Measurements from ENCODE around the gene C10orf90.

C10orf90 gene

GRCh38 chr10:126511917-126512479 is 158.5 kb downstream of the C10orf90 start:
- Histone ChIP-seq H3K4me1 (ENCODE audit: insufficient read depth, low read length, poor library complexity, severe bottlenecking) (no peaks in the 10 kb centered on the region), H3K79me2 (ENCODE audit: insufficient read depth, low read length) (no peaks in the 10 kb centered on the region), H3K9me2 (replicated peaks; ENCODE audit: low read depth, low read length) (no peaks in the 10 kb centered on the region), H2AFZ (ENCODE audit: low read length) (no peak overlapping the region), H3K9ac (ENCODE audit: low read depth, low read length, poor library complexity, severe bottlenecking) (no peak overlapping the region), H3K9me3 (ENCODE audit: insufficient read depth, low read depth, low read length) (peaks cover 4% of the 10 kb centered on the region; the same call in 1 of the 2 replicates), H3K27me3 (ENCODE audit: insufficient read depth, low read length, poor library complexity, severe bottlenecking) (no peaks in the 10 kb centered on the region), H3F3A (ENCODE audit: low read depth) (no peaks in the 10 kb centered on the region), H3K4me2 (ENCODE audit: low read depth, low read length, poor library complexity, severe bottlenecking) (no peak overlapping the region), H4K20me1 (ENCODE audit: insufficient read depth, low read length, poor library complexity, severe bottlenecking) (no peaks in the 10 kb centered on the region), H3K4me3 (ENCODE audit: low read length, poor library complexity, severe bottlenecking) (no peak overlapping the region), H3K36me3 (ENCODE audit: insufficient read depth, low read length) (no peaks in the 10 kb centered on the region)
- TF ChIP-seq, protein P1, sequence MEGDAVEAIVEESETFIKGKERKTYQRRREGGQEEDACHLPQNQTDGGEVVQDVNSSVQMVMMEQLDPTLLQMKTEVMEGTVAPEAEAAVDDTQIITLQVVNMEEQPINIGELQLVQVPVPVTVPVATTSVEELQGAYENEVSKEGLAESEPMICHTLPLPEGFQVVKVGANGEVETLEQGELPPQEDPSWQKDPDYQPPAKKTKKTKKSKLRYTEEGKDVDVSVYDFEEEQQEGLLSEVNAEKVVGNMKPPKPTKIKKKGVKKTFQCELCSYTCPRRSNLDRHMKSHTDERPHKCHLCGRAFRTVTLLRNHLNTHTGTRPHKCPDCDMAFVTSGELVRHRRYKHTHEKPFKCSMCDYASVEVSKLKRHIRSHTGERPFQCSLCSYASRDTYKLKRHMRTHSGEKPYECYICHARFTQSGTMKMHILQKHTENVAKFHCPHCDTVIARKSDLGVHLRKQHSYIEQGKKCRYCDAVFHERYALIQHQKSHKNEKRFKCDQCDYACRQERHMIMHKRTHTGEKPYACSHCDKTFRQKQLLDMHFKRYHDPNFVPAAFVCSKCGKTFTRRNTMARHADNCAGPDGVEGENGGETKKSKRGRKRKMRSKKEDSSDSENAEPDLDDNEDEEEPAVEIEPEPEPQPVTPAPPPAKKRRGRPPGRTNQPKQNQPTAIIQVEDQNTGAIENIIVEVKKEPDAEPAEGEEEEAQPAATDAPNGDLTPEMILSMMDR (conservative IDR thresholded peaks at IDR 0.05; ENCODE audit: low read length), result no peak
- no peak for TF ChIP-seq EZH2phosphoT487 (IDR thresholded peaks at IDR 0.05; ENCODE audit: borderline replicate concordance)

GRCh38 chr10:126509182-126509581 is 161.3 kb downstream of the C10orf90 start:
- H3F3A ChIP-seq (ENCODE audit: low read depth), result no peaks in the 10 kb centered on the region
- H3K9me2 ChIP-seq (replicated peaks; ENCODE audit: low read depth, low read length), result no peaks in the 10 kb centered on the region
- no peak overlapping the region for H3K9ac ChIP-seq (ENCODE audit: low read depth, low read length, poor library complexity, severe bottlenecking)
- no peak overlapping the region for H3K4me3 ChIP-seq (ENCODE audit: low read length, poor library complexity, severe bottlenecking)
- H4K20me1 ChIP-seq (ENCODE audit: insufficient read depth, low read length, poor library complexity, severe bottlenecking), result no peaks in the 10 kb centered on the region
- TF ChIP-seq EZH2phosphoT487 (IDR thresholded peaks at IDR 0.05; ENCODE audit: borderline replicate concordance), result no peak
- TF ChIP-seq, protein P1 (conservative IDR thresholded peaks at IDR 0.05; ENCODE audit: low read length), result no peak
- no peak overlapping the region for H3K4me2 ChIP-seq (ENCODE audit: low read depth, low read length, poor library complexity, severe bottlenecking)
- no peaks in the 10 kb centered on the region for H3K4me1 ChIP-seq (ENCODE audit: insufficient read depth, low read length, poor library complexity, severe bottlenecking)
- H2AFZ ChIP-seq (ENCODE audit: low read length), result no peak overlapping the region
- H3K36me3 ChIP-seq (ENCODE audit: insufficient read depth, low read length), result no peaks in the 10 kb centered on the region
- no peaks in the 10 kb centered on the region for H3K27me3 ChIP-seq (ENCODE audit: insufficient read depth, low read length, poor library complexity, severe bottlenecking)
- 0 out of 2 replicates have a peak, but pooled peaks cover 4% of the 10 kb centered on the region for H3K9me3 ChIP-seq (ENCODE audit: insufficient read depth, low read depth, low read length)
- no peaks in the 10 kb centered on the region for H3K79me2 ChIP-seq (ENCODE audit: insufficient read depth, low read length)

DNA sequence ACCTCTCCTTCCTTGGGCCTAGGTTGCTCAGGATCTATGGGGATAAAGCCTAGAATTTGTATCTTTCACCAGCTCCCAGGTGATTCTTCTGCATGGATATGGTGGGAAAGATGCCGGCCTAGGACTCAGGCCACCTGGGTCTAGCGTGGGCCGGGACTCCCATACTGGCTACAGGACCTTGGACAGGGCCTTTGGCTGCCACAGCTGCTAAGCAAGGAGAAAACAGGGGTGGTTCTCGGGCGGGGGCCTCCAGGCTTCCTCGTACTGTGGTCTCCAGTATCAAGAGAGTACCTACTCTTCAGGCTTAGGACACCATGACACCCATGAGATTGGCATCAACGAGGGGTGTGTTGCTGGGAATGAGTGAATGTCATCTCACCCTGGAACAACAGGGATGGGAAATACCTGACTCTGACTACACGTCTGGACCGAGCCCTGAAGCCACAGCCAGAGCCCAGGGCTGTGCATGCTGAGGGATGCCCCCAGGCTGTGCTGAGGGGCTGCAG is 161.9 kb downstream of the C10orf90 start:
- Histone ChIP-seq H3K27me3 (ENCODE audit: insufficient read depth, low read length, poor library complexity, severe bottlenecking) (no peaks in the 10 kb centered on the region), H4K20me1 (ENCODE audit: insufficient read depth, low read length, poor library complexity, severe bottlenecking) (no peaks in the 10 kb centered on the region), H3F3A (ENCODE audit: low read depth) (no peaks in the 10 kb centered on the region), H3K9ac (ENCODE audit: low read depth, low read length, poor library complexity, severe bottlenecking) (no peak overlapping the region), H3K9me2 (replicated peaks; ENCODE audit: low read depth, low read length) (no peaks in the 10 kb centered on the region), H3K4me3 (ENCODE audit: low read length, poor library complexity, severe bottlenecking) (no peak overlapping the region), H3K4me2 (ENCODE audit: low read depth, low read length, poor library complexity, severe bottlenecking) (no peak overlapping the region), H3K36me3 (ENCODE audit: insufficient read depth, low read length) (no peaks in the 10 kb centered on the region), H3K9me3 (ENCODE audit: insufficient read depth, low read depth, low read length) (0 out of 2 replicates have a peak, but pooled peaks cover 4% of the 10 kb centered on the region), H3K4me1 (ENCODE audit: insufficient read depth, low read length, poor library complexity, severe bottlenecking) (no peaks in the 10 kb centered on the region), H2AFZ (ENCODE audit: low read length) (no peak overlapping the region), H3K79me2 (ENCODE audit: insufficient read depth, low read length) (no peaks in the 10 kb centered on the region)
- no peak for TF ChIP-seq EZH2phosphoT487 (IDR thresholded peaks at IDR 0.05; ENCODE audit: borderline replicate concordance)
- TF ChIP-seq, protein P1 (conservative IDR thresholded peaks at IDR 0.05; ENCODE audit: low read length), result no peak
